Endothelial cell of umbilical vein (primary cell): ENCODE data around the gene NUDT3. TPM values are rescaled to one million over a fixed set of nuclear protein-coding genes. Genes with fewer than 3 reads are reported as not detected.
"Not testable (repeated sequence)": the region's sequence is repeated elsewhere in the genome, so short reads cannot be mapped to it uniquely, and the experiment has no call there.

Experiments used
- BruUV-seq: library from RNA; stranded (reverse); fragments of 400-500 nt; replicated peaks from 2 replicates; lab custom pipeline; 2021; lab: Mats Ljungman, UMichigan
- CTCF ChIA-PET: fragments of 300-600, 350-600 bp; sonication (Branson Sonifier 250); formaldehyde crosslinking; loops from one replicate; lab custom pipeline; 2021; ENCODE audit warnings: antibody characterized with exemption, inconsistent platforms; lab: Charles Lee
- POLR2A ChIA-PET: fragments of 300-600, 350-600 bp; sonication (Branson Sonifier 250); formaldehyde crosslinking; loops from one replicate; lab custom pipeline; 2021; ENCODE audit warnings: antibody characterized with exemption, inconsistent platforms; lab: Charles Lee
- DNase-seq: peaks from one replicate; pipeline ENCODE4 v3.0.0-alpha.2; 2011; ENCODE audit warnings: low read depth, low spot score
- FAIRE-seq: peaks from 2 replicates; lab custom pipeline; 2011; peaks lifted over from hg19 to GRCh38; lab: Jason Lieb, UNC
- H2AFZ ChIP-seq: 2 replicates; pipeline ENCODE4 v1.6.0; 2012; ENCODE audit warnings: low read depth, low read length, control low read depth, inconsistent platforms
- H3K27ac ChIP-seq: 2 replicates; pipeline ENCODE4 v1.5.1; 2011; ENCODE audit warnings: low read depth, mild to moderate bottlenecking, control low read depth, low read length, moderate library complexity; ENCODE audit not compliant: insufficient read depth
- H3K27me3 ChIP-seq, 2 experiments: 2 replicates each; pipeline versions ENCODE4 v1.6.0 to v1.6.1; 2011; ENCODE audit warnings: low read length in 2 of 2, mixed read lengths in 1 of 2; ENCODE audit not compliant: control insufficient read depth in 2 of 2, insufficient read depth in 2 of 2
- H3K36me3 ChIP-seq, 2 experiments: 2 replicates in 1 of 2; 3 replicates in 1 of 2; pipeline ENCODE4 v1.5.1; 2011; ENCODE audit warnings: low read length in 2 of 2, mild to moderate bottlenecking in 1 of 2, moderate library complexity in 1 of 2; ENCODE audit not compliant: control insufficient read depth in 2 of 2, insufficient read depth in 2 of 2; ENCODE audit errors: extremely low read depth in 1 of 2
- H3K4me1 ChIP-seq: 3 replicates; pipeline ENCODE4 v1.5.1; 2011; ENCODE audit warnings: mild to moderate bottlenecking, low read length; ENCODE audit not compliant: control insufficient read depth, insufficient read depth; ENCODE audit errors: extremely low read depth
- H3K4me2 ChIP-seq: 2 replicates; pipeline ENCODE4 v1.6.1; 2011; ENCODE audit warnings: low read length, control low read depth, mixed read lengths; ENCODE audit not compliant: insufficient read depth
- H3K4me3 ChIP-seq, 3 experiments: fragments of 200-600 bp in 1 of 3; sonication (generic), shearing (Covaris generic) in 1 of 3; replicated peaks in 1 of 3; 2 replicates each; pipeline ENCODE4 v1.5.1; 2011 to 2016; ENCODE audit warnings: control low read depth in 3 of 3, low read length in 3 of 3, mild to moderate bottlenecking in 2 of 3, inconsistent platforms in 1 of 3, low read depth in 1 of 3, moderate library complexity in 1 of 3; ENCODE audit not compliant: insufficient read depth in 1 of 3
- H3K79me2 ChIP-seq: 2 replicates; pipeline ENCODE4 v1.6.0; 2012; ENCODE audit warnings: low read length, inconsistent platforms; ENCODE audit not compliant: control insufficient read depth, insufficient read depth
- H3K9ac ChIP-seq: replicated peaks from 2 replicates; pipeline ENCODE3; 2011; ENCODE audit warnings: low read length, control low read depth; ENCODE audit not compliant: insufficient read depth; ENCODE audit errors: extremely low read depth
- H3K9me1 ChIP-seq: replicated peaks from 3 replicates; pipeline ENCODE4 v1.6.0; 2011; ENCODE audit warnings: mild to moderate bottlenecking, low read length; ENCODE audit not compliant: control insufficient read depth, insufficient read depth; ENCODE audit errors: extremely low read depth
- H3K9me3 ChIP-seq: replicated peaks from 2 replicates; pipeline ENCODE4 v1.5.1; 2012; ENCODE audit warnings: low read length, inconsistent platforms; ENCODE audit not compliant: control insufficient read depth, insufficient read depth
- H4K20me1 ChIP-seq: replicated peaks from 2 replicates; pipeline ENCODE3; 2011; ENCODE audit warnings: mild to moderate bottlenecking, low read length; ENCODE audit not compliant: control insufficient read depth, insufficient read depth; ENCODE audit errors: extremely low read depth
- EZH2 ChIP-seq: IDR thresholded peaks from 2 replicates; pipeline ENCODE4 v1.6.1; 2012; ENCODE audit warnings: borderline replicate concordance, low read depth, mild to moderate bottlenecking, moderate library complexity, low read length, inconsistent platforms; ENCODE audit not compliant: severe bottlenecking
- FOS ChIP-seq: IDR thresholded peaks from 2 replicates; pipeline ENCODE4 v1.6.1; 2011; ENCODE audit warnings: mild to moderate bottlenecking, low read length, moderate library complexity, borderline replicate concordance; ENCODE audit not compliant: insufficient read depth
- GATA2 ChIP-seq: IDR thresholded peaks from 2 replicates; pipeline ENCODE4 v1.7.0; 2011; ENCODE audit warnings: low read depth, mild to moderate bottlenecking, moderate library complexity, mixed read lengths, low read length; ENCODE audit not compliant: insufficient read length, insufficient read depth
- JUN ChIP-seq: IDR thresholded peaks from 2 replicates; pipeline ENCODE4 v1.6.1; 2011; ENCODE audit warnings: borderline replicate concordance, low read depth; ENCODE audit not compliant: insufficient read length, insufficient read depth
- MYC ChIP-seq: IDR thresholded peaks from one replicate; pipeline ENCODE4 v1.6.1; 2011; ENCODE audit warnings: mild to moderate bottlenecking, low read depth, low read length
- POLR2A ChIP-seq: IDR thresholded peaks from 2 replicates; pipeline ENCODE4 v1.6.1; 2012; ENCODE audit warnings: low read depth, mild to moderate bottlenecking, control low read depth, low read length
- POLR2AphosphoS5 ChIP-seq: IDR thresholded peaks from 2 replicates; pipeline ENCODE4 v1.6.1; 2012; ENCODE audit warnings: low read depth, mild to moderate bottlenecking, control low read depth, low read length, moderate library complexity; ENCODE audit not compliant: insufficient read depth
- dilution Hi-C: fragments of 300-500 bp; cut with MboI; formaldehyde crosslinking; loops from one replicate; pipeline ENCODE4 v1.15.0; 2019; ENCODE audit warnings: low sequenced_read_pairs; ENCODE audit not compliant: extremely low pct_ligation_motif_present
- intact Hi-C: fragments of 100-400 bp; cut with micrococcal nuclease; formaldehyde crosslinking; loops from one replicate; pipeline ENCODE4 v1.10.0; 2022
- polyA plus RNA-seq, 4 experiments: library from polyadenylated mRNA; depleted of rRNA in 3 of 4; stranded (reverse) in 3 of 4; unstranded in 1 of 4; fragments of >200 nt; gene quantifications; 2 replicates each; pipeline versions ENCODE4 v1.2.1 to v1.2.3, GENCODE V29; 2011 to 2012; ENCODE audit warnings: missing spikeins in 1 of 4
- total RNA-seq: library from RNA; stranded (reverse); gene quantifications from 2 replicates; pipeline ENCODE4 v1.2.3, GENCODE V29; 2021
- TF ChIP-seq, protein P1 (sequence below): IDR thresholded peaks from 2 replicates; pipeline ENCODE4 v1.6.1; 2011; ENCODE audit not compliant: insufficient read depth, insufficient read length
- TF ChIP-seq, protein P2 (sequence below), 2 donors: IDR thresholded peaks; 1 replicate in 1 of 2; 2 replicates in 1 of 2; pipeline ENCODE4 v1.5.1; 2011; ENCODE audit warnings: low read length in 2 of 2, mild to moderate bottlenecking in 2 of 2, moderate library complexity in 2 of 2, control low read depth in 1 of 2, inconsistent platforms in 1 of 2, low read depth in 1 of 2; ENCODE audit not compliant: insufficient read depth in 1 of 2; ENCODE audit errors: extremely low read depth in 1 of 2

NUDT3 gene
- total and polyA plus RNA-seq, 2 donors (not counting 3 experiments of a cell fraction or from before 2014, with no cell fraction given): 11.9 to 30.9 TPM

DNA sequence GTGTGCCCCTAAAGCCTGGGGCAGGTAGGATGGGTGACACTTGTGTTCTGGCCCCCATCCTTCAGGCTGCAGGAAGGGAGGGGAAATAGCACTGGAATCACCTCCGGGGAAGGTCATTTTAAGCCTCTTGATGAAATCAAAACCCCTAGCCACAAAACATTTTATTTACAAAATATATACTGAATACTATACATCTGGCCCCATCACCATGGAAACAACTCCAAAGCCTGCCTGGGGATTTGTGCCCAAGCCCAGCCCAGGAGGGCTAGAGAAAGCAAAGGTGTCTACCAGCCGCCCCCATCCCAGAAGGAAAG is 146.3 kb downstream of the NUDT3 start:
- H3K4me2 ChIP-seq: no peak overlapping the region
- no TSS peak for BruUV-seq
- dilution Hi-C loops: no loop called here
- H3K4me3 ChIP-seq: no peak overlapping the region
- H3K9ac ChIP-seq: no peak overlapping the region
- H3K9me1 ChIP-seq: no peaks in the 10 kb centered on the region
- TF ChIP-seq POLR2AphosphoS5 (no peak), EZH2 (no peak), GATA2 (no peak), POLR2A (no peak), FOS (no peak), JUN (no peak), MYC (no peak)
- TF ChIP-seq, protein P1, sequence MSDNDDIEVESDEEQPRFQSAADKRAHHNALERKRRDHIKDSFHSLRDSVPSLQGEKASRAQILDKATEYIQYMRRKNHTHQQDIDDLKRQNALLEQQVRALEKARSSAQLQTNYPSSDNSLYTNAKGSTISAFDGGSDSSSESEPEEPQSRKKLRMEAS: no peak
- TF ChIP-seq, protein P2, sequence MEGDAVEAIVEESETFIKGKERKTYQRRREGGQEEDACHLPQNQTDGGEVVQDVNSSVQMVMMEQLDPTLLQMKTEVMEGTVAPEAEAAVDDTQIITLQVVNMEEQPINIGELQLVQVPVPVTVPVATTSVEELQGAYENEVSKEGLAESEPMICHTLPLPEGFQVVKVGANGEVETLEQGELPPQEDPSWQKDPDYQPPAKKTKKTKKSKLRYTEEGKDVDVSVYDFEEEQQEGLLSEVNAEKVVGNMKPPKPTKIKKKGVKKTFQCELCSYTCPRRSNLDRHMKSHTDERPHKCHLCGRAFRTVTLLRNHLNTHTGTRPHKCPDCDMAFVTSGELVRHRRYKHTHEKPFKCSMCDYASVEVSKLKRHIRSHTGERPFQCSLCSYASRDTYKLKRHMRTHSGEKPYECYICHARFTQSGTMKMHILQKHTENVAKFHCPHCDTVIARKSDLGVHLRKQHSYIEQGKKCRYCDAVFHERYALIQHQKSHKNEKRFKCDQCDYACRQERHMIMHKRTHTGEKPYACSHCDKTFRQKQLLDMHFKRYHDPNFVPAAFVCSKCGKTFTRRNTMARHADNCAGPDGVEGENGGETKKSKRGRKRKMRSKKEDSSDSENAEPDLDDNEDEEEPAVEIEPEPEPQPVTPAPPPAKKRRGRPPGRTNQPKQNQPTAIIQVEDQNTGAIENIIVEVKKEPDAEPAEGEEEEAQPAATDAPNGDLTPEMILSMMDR (IDR thresholded peaks at IDR 0.05; ENCODE audit: extremely low read depth in 1 of 2, insufficient read depth in 1 of 2, low read depth in 1 of 2, low read length in 2 of 2): no peak
- peaks cover 16% of the 10 kb centered on the region for H3K79me2 ChIP-seq
- H3K4me1 ChIP-seq: peaks cover 61% of the 10 kb centered on the region
- H3K9me3 ChIP-seq: no peaks in the 10 kb centered on the region
- DNase-seq (no peak), FAIRE-seq (no peak)
- ChIA-PET CTCF (interaction anchor here (1.5 to 5.8 kb wide), 4 partner anchors 22 to 171 kb away, joined by 5 to 278 read pairs (median 50); no protein-coding TSS in a partner anchor), POLR2A (interaction anchor here (0.6 to 3.4 kb wide), 2 partner anchors 9 to 83 kb away, joined by 5 to 13 read pairs; partner anchors contain the start of gene HMGA1)
- no peaks in the 10 kb centered on the region for H4K20me1 ChIP-seq
- intact Hi-C loops: no loop called here
- no peak overlapping the region for H2AFZ ChIP-seq
- H3K27me3 ChIP-seq: no peaks in the 10 kb centered on the region
- peaks cover 7 to 10% of the 10 kb centered on the region in 2 experiments for H3K36me3 ChIP-seq
- peak overlapping the region; percentile 0 for H3K27ac ChIP-seq

DNA sequence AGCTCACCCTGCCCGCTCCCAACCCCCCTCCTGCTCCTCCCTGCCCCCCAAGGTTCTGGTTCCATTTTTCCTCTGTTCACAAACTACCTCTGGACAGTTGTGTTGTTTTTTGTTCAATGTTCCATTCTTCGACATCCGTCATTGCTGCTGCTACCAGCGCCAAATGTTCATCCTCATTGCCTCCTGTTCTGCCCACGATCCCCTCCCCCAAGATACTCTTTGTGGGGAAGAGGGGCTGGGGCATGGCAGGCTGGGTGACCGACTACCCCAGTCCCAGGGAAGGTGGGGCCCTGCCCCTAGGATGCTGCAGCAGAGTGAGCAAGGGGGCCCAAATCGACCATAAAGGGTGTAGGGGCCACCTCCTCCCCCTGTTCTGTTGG is 146.7 kb downstream of the NUDT3 start:
- BruUV-seq, intact Hi-C loops, DNase-seq, H3K9me3 ChIP-seq, H3K4me3 ChIP-seq, H3K9ac ChIP-seq, dilution Hi-C loops, H3K27me3 ChIP-seq, H3K9me1 ChIP-seq, H3K4me2 ChIP-seq, H3K27ac ChIP-seq, H2AFZ ChIP-seq, H4K20me1 ChIP-seq: not testable (repeated sequence)
- Histone ChIP-seq H3K36me3 (peaks cover 7 to 10% of the 10 kb centered on the region in 2 experiments), H3K4me1 (peaks cover 64% of the 10 kb centered on the region), H3K79me2 (peaks cover 20% of the 10 kb centered on the region)
- FAIRE-seq: peak; percentile 44
- POLR2A ChIA-PET: interaction anchor here (0.6 to 3.4 kb wide), 3 partner anchors 9 to 170 kb away, joined by 4 to 13 read pairs (median 5); partner anchors contain the start of gene HMGA1
- CTCF ChIA-PET: interaction anchor here (1.5 to 5.8 kb wide), 3 partner anchors 22 to 172 kb away, joined by 5 to 278 read pairs (median 65); no protein-coding TSS in a partner anchor
